Fibroblast of pulmonary artery (primary cell): Measurements from ENCODE around the gene XRN2.

ENCODE experiments used
- DNase-seq: peaks from one replicate; pipeline ENCODE4 v3.0.0-alpha.2; 2010; ENCODE audit warnings: low read depth
- H3K4me3 ChIP-seq: replicated peaks from 2 replicates; pipeline ENCODE4 v1.5.1; 2011; ENCODE audit warnings: low read depth, mild to moderate bottlenecking, control low read depth, low read length, moderate library complexity
- TF ChIP-seq, protein P1 (sequence below): IDR thresholded peaks from 2 replicates; pipeline ENCODE4 v1.5.1; 2011; ENCODE audit warnings: mild to moderate bottlenecking, control low read depth, low read length, inconsistent platforms; ENCODE audit errors: missing control alignments

Gene XRN2

DNA sequence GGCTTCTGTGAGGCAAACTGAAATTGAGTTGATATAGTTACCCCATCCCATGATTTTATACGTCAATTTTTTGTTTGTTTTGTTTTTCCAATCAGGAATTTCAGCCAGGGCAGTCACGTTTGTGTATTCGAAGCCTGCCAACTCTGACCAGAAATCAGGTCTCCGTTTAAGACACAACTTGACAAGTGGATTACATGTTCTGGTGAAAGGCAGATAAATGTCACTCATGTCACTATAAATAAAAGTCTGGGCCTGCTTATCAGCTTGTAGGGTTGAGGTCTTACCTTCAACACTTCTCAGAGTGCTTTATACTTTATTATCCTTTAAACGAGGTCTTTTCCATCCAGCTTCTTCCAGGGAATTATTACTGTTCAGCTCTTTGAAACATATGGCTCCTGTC lies 8.4 kb upstream of the XRN2 start:
- TF ChIP-seq, protein P1, sequence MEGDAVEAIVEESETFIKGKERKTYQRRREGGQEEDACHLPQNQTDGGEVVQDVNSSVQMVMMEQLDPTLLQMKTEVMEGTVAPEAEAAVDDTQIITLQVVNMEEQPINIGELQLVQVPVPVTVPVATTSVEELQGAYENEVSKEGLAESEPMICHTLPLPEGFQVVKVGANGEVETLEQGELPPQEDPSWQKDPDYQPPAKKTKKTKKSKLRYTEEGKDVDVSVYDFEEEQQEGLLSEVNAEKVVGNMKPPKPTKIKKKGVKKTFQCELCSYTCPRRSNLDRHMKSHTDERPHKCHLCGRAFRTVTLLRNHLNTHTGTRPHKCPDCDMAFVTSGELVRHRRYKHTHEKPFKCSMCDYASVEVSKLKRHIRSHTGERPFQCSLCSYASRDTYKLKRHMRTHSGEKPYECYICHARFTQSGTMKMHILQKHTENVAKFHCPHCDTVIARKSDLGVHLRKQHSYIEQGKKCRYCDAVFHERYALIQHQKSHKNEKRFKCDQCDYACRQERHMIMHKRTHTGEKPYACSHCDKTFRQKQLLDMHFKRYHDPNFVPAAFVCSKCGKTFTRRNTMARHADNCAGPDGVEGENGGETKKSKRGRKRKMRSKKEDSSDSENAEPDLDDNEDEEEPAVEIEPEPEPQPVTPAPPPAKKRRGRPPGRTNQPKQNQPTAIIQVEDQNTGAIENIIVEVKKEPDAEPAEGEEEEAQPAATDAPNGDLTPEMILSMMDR = no peak
- no peak overlapping the region for H3K4me3 ChIP-seq
- DNase-seq = no peak

DNA sequence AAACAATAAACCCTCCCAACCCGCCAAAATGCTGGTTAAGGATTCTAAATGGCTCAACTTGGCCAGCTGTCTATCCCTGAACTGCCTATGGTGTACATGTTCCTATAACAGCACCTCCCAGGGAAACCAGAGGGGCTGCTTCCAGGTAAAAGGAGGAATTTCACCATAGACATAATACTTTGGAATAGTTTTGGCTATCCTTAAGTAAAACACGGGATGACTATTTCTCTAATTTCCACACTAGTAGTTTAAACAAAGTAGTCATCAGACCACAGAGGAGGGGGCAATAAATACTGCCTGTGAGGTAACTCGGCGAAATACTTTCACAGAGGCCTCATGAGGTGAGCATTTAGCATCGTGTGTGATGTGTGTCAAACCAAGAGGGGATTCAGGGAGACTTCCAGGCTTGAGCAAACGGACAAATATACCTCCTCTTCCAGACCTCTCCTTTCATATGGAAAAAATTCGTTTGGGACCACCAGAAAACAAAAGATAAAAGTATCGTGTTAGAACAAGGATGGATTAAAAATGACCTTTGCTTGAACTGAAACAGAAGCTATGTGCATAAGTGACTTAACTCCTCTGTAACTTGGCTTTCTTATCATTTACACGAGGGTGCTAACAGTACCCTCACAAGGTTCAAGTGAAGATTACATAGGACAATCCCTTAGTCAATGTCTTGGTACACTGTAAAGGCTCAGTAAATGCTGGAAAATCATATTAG lies 1.0 kb upstream of the XRN2 start:
- peak overlapping the region; percentile 95 for H3K4me3 ChIP-seq
- TF ChIP-seq, protein P1 = no peak
- no peak for DNase-seq

DNA sequence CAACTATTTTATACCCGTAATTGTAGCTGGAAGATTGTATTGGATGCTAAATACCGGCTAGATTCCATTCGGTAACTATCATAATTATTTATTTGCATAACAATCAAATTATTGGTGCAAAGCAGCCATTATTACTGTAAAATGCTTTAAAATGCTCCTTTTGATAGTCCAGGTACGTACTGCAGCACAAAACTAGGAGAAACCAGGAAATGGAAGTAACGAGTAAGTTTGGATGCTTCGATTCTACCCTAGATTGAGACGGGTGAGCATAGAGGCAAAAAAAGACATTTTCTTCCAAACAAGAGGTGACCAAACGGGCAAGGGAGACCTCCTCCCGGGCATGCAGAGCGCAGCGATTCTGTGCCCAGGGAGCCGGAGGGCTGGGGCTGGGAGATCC lies 469 bp upstream of the XRN2 start:
- no peak for DNase-seq

DNA sequence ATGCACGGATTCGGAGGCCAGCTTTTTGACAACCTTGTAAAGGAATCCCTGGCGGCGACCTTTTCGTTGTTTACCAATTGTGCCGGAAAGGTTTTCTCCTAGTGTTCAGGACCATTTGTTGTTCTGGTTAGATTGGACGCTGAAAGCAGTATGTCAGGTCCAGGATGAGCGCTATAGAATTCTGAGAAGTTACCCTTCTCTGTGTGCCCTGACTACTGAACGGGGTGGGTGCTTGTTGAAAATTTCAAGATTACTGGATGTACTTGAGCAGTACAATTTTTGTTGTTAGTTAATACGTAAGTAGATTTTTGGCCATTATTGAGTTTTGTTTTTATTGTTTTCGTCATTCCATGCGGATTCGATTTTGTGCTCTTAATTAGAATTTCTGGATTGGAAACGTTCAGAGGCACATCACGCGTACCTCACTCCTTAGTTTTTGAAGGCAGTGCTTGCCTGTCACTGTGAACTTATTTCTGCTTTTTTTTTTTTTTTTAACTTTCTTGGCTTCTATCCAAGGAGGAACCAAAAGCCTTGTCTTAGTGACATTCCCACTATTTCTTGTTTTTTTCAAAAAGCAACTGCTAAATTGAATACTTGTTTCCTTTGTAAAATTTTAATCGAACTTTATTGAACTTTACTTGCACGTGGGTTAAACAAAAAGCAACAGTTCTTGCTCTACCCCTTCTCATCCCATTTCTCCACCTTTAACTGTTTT lies 898 bp downstream of the XRN2 start:
- H3K4me3 ChIP-seq = peak overlapping the region; percentile 95
- DNase-seq = peak; percentile 44
- TF ChIP-seq, protein P1 = no peak

More for the DNA sequence above, 469 bp upstream of the XRN2 start:
- H3K4me3 ChIP-seq = peak overlapping the region; percentile 95
- TF ChIP-seq, protein P1 = no peak

DNA sequence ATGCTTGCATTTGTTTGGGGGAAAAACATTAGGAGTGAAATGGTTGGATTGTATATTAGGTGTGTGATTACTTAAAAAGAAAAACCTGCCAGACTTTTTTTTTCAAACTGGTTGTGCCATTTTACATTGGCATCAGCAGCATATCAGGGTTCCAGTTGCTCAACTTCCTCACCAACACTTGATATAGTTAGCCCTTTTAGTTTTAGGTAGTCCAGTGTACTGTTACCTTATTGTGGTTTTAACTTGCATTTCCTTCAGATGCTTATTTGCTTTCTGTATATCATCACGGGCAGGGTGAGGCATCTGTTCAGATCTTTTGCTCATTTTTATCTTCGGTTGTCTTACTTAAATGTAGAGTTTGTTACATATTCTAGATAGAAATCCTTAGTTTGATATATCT lies 5.2 kb downstream of the XRN2 start:
- H3K4me3 ChIP-seq = no peak overlapping the region
- no peak for DNase-seq
- TF ChIP-seq, protein P1 = no peak

DNA sequence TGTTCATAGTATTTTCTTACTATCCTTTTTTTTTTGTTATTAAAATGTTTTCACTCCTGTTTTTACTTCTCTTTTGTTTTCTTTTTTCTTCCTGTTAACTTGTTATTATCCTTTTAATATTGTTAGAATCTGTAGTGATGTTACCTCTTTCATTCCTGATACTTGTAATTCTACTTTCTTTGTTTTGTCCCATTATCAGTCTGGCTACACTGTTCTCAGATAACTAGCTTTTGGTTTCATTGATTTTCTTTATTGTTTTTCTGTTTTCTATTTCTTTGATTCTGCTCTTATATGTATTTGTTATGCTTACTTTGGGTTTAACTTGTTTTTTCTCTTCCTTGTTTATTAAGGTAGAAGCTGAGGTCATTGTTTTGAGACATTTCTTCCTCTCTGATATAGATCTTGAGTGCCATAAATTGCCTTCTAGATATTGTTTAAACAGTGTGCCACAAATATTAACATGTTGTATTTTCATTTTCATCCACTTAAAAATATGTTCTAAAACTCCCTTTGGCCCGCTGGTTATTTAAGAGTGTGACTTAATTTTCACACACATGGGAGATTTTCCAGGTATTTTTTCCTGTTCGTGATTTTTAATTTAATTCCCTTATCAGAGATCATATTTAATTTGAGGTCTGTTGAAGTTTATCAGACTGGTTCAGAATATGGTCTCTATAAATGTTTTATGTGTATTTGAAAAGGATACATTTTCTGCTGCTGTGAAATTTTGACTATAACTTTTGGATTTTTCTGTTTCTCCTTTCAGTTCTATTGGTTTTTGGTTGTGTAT lies 6.7 kb downstream of the XRN2 start:
- DNase-seq = no peak
- H3K4me3 ChIP-seq = no peak overlapping the region
- TF ChIP-seq, protein P1 = no peak
